GM18519 (cell line): Measurements from ENCODE around the gene CACNA1B.

Source experiments
- ATAC-seq: cut with Tn5 transposase; IDR thresholded peaks from one replicate; pipeline ENCODE4 v1.9.1; 2021; ENCODE audit warnings: mild to moderate bottlenecking, moderate library complexity; ENCODE audit not compliant: unreplicated experiment, low FRiP score

CACNA1B gene

DNA sequence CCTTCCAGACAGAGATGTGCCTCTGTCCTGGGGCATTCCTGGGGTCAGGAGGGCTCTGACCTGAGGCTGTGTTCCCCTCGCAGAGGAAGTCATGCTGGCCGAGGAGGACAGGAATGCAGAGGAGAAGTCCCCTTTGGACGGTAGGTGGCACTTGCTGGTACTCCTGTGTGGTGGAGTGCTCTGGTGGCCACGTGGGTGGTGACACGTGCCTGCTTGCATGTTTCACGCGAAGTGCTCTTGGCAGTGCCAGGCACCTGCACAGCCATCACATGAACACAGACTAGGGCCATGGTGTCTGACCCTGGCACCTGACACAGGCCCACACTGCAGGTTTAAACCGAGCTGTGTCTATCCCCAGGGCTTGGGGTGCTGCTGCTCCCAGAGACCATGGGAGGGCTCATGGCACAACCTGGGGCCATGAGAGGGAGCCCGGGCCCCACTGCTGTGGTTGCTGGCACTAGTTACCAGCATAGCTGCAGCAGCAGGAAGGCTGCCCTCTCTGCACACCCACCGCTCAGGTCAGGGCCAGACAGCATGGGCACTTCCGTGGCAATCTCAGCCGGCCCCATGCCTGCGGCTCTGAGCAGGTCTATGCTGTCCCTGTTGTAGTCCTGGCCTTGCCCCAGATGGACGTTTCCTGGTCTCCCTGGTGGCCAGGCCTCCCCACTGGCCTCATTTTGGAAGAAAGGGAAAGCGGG, 79.3 kb downstream of the CACNA1B start:
- ATAC-seq = no peak

DNA sequence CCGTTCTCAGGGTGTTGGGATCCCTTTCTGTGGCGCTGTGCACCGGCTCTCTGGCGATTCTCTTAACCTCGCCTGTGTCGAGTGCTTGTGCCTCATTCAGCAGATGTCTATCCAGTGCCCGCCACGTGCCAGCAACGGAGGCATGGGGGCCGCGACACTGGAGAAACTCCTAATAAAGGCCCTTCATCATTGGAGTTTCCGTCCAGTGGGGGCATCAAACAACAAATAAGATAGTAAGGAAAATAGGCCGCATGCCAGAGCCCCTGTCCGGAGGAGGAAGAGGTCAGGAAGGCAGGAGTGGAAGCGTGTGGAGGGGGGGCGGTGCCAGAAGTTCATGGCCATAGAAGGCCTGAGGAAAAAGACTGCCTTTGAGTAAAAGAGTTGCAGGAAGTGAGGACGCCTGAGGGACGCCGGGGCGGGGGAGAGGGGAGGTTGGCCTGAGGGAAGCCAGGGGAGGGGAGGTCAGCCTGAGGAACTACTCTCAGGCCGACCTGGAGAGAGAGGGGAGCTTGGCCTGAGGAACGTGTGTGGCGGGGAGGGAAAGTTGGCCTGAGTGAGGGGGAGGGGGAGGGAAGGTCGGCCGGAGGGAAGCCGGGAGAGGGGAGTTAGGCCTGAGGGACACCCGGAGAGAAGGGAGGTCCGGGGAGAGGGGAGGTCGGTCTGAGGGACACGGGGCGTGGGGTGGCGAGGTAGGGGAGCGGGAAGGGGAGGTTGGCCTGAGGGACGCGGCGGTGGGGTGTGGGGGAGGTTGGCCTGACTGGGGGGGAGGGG, 82.2 kb downstream of the CACNA1B start:
- no peak for ATAC-seq

DNA sequence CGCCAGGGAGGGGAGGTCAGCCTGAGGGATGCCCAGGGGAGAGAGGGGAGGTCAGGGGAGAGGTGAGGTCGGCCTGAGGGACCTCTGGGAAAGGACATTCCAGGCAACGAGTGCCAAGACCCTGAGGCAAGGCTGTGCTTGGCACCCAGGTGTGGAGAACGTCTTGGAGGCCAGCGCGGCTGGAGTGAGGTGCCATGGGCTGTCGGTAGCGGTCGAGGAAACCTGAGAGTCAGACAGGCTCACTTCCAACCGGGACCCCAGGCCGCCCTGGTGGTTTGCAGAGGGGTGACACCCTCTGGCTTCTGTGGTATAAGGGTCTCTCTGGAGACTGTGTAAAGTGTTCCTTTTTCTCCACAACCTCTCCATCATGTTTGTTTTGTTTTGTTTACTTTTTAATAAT, 82.9 kb downstream of the CACNA1B start:
- no peak for ATAC-seq

GRCh38 chr9:137963525-137963924, 85.9 kb downstream of the CACNA1B start:
- no peak for ATAC-seq

DNA sequence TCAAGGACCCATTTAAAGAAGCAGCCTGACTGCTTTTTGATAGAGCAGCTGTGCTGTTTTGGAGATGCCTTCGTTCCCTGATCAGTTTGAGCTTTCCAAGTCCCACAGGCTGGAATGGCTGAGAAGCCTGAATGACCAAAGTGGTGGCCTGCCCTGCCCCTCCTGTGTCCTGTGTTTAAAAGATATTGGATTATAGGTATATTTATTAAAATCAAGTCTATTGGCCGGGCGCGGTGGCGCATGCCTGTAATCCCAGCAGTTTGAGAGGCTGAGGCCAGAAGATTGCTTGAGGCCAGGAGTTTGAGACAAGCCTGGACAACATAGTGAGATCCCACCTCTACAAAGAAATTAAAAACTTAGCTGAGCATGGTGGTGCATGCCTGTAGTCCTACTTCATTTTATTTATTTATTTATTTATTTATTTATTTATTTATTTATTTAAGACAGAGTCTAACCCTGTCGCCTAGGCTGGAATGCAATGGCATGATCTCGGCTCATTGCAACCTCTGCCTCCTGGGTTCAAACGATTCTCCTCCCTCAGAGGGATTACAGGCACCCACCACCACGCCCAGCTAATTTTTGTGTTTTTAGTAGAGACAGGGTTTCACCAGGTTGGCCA, 87.7 kb downstream of the CACNA1B start:
- ATAC-seq = no peak

DNA sequence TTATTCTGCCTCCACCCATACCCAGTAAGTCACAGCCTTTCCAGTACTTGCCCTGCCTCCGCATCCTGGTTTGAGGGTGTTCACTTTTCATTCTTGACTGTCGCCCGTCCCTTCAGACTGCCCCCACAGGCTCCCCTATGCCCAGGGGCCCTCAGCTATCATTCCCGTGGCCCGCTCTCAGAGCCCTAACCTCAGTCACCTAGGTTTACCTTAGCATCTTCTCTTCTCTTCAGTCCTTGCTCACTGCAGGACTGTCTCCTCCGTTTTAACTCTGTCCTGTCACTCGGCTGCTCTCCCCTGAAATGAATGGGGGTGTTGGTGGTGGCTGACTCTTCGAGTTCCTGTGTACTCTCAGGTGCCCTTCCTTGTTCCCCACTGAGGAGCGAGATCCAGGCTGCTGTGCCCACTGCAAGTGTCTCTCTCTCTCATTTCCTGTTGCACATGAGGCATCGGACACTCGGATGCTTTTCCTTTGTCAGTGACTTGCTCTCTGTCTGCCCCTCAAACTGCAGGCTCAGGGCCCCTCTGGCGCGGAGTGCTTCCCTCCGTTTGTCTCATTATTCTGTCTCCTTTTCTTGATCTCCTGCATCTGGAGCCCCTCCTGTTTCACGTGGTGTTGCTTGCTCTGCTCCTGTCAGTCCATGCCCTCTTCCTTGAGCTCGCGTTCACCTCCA, 89.8 kb downstream of the CACNA1B start:
- ATAC-seq = no peak

GRCh38 chr9:137968235-137968634, 90.7 kb downstream of the CACNA1B start:
- no peak for ATAC-seq

GRCh38 chr9:137969008-137969407, 91.4 kb downstream of the CACNA1B start:
- no peak for ATAC-seq

GRCh38 chr9:137969685-137970084, 92.1 kb downstream of the CACNA1B start:
- ATAC-seq = no peak

- ATAC-seq = no peak
These were observed 92.5 kb downstream of the CACNA1B start for GRCh38 chr9:137970098-137970497.

- ATAC-seq = no peak
These were observed 93.3 kb downstream of the CACNA1B start for GRCh38 chr9:137970686-137971476.

- ATAC-seq = no peak
These were observed 94.0 kb downstream of the CACNA1B start for GRCh38 chr9:137971477-137972138.

- ATAC-seq = no peak
These were observed 94.9 kb downstream of the CACNA1B start for GRCh38 chr9:137972355-137972987.

DNA sequence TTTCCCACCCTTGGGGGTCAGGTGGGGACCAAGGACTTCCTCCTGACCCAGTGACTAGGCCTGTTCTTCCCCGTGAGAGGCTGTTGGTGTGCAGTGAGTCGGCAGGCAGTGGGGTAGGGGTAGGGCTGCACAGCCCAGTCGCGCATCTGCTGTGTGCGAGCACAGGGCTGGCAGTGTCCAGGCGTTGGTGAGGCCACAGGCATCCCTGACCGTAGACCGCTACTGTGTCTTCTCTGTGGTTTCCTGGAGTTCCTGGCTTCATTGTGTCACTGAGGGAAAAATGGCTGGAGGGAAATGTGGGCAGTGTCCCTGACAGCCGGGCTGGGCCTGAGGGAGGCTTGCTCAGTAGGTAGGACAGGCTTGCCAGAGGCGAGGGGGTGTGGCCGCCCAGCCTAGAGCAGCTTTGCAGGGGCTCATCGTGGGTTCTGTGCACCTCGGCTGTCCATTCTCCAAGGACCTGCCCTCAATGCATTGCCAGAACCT, 95.4 kb downstream of the CACNA1B start:
- ATAC-seq = no peak

GRCh38 chr9:137973829-137974416, 96.3 kb downstream of the CACNA1B start:
- ATAC-seq = no peak

GRCh38 chr9:137974746-137975526, 97.4 kb downstream of the CACNA1B start:
- no peak for ATAC-seq

DNA sequence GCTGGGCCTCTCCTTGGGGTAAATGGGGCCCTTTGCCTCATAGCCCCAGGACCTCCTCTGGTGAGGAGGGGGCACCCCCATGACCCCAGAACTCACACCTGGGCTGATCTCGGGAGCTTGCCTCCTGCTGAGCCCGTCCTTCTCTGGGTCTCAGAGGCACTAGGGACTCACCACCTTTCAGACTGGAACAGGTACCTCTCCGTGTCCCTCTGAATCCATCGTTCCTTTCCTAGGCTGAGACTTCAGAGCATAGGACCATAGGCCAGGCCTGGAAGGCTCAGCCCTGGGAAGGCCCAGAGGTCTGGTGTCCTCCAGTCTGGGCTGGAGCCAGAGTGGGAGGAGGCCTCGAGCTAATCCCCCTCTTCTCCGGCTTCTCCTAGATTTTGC, 97.9 kb downstream of the CACNA1B start:
- ATAC-seq = no peak

DNA sequence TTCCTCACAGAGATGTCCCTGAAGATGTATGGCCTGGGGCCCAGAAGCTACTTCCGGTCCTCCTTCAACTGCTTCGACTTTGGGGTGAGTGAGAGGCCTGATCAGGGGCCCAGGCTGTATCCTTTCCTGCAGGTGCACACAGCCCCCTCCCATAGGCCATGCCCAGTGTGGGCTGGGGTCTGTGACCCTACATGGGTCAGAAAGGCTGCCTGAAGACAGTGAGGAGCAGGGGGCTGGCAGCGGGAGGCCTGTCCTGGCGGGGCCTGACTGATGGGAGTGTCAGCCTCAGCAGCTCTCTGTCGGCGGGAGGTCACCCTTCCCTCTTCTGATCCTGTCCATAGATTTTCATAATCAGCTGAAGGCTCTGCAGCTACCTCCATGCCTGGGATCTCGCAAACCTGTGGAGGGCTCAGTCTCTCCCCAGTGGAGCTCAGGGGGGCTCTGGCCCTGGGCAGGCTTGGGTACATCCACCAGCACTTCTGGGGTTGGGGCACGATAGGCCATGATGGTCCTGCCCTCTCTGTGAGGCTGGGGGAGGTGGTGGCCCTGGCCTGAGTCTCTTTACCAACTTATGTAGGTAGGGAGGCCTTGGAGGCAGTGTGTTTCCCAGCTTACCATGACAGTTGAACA, 98.5 kb downstream of the CACNA1B start:
- no peak for ATAC-seq
